Activated CD4-positive, alpha-beta T cell treated with anti-CD3 and anti-CD28 coated beads for 24 hours (primary cell): ENCODE results near the gene PIP4P1.

ENCODE experiments used
- DNase-seq, 2 donors: peaks; one replicate each; pipeline ENCODE4 v3.0.0-alpha.2; 2020; ENCODE audit warnings: low read depth in 2 of 2

The PIP4P1 gene

GRCh38 chr14:20438664-20439063, 22.6 kb downstream of the PIP4P1 start:
- DNase-seq: no peak

GRCh38 chr14:20436363-20436755, 24.9 kb downstream of the PIP4P1 start:
- DNase-seq: no peak

- DNase-seq: no peak
Measured at GRCh38 chr14:20435582-20436362, 25.5 kb downstream of the PIP4P1 start, which contains the start of gene KLHL33. KLHL33 (minus strand) TSS chr14:20436166; CDS start chr14:20435811, 355 bp downstream.

GRCh38 chr14:20434701-20435581, 26.3 kb downstream of the PIP4P1 start:
- no peak for DNase-seq

- DNase-seq: no peak
Measured at GRCh38 chr14:20429801-20430669, 31.2 kb downstream of the PIP4P1 start.

GRCh38 chr14:20428802-20429201, 32.4 kb downstream of the PIP4P1 start:
- DNase-seq: no peak

- no peak for DNase-seq
Measured at GRCh38 chr14:20428010-20428365, 33.2 kb downstream of the PIP4P1 start.

GRCh38 chr14:20427231-20428009, 33.8 kb downstream of the PIP4P1 start:
- no peak for DNase-seq

GRCh38 chr14:20424851-20425250, 36.4 kb downstream of the PIP4P1 start:
- no peak for DNase-seq

GRCh38 chr14:20422886-20423285, 38.3 kb downstream of the PIP4P1 start:
- DNase-seq: no peak

GRCh38 chr14:20421267-20421666, 40.0 kb downstream of the PIP4P1 start:
- DNase-seq: no peak

- DNase-seq: no peak
Measured at GRCh38 chr14:20419419-20419818, 41.8 kb downstream of the PIP4P1 start.

GRCh38 chr14:20418501-20418909, 42.7 kb downstream of the PIP4P1 start:
- DNase-seq: no peak

GRCh38 chr14:20417250-20418186, 43.7 kb downstream of the PIP4P1 start:
- DNase-seq: no peak

- DNase-seq: no peak
Measured at GRCh38 chr14:20416223-20416622, 45.0 kb downstream of the PIP4P1 start.

GRCh38 chr14:20415782-20416206, 45.4 kb downstream of the PIP4P1 start:
- peak in 1 of 2 donors; percentile 31 for DNase-seq

- DNase-seq: no peak
Measured at GRCh38 chr14:20413744-20414082, 47.5 kb downstream of the PIP4P1 start.

- peak; percentile 58 to 64 for DNase-seq
Measured at GRCh38 chr14:20412876-20413743, 48.1 kb downstream of the PIP4P1 start, which contains the start of gene TEP1. TEP1 (minus strand) TSS chr14:20413501; CDS start chr14:20408439, 5,062 bp downstream.

- DNase-seq: no peak
Measured at GRCh38 chr14:20412411-20412810, 48.8 kb downstream of the PIP4P1 start.
